OCI-LY7 (cell line): Measurements from ENCODE around the gene DYNLRB1.

Source experiments
- EZH2phosphoT487 ChIP-seq: fragments of 200-600 bp; sonication (generic); IDR thresholded peaks from 2 replicates; pipeline ENCODE4 v1.6.1; 2018; ENCODE audit warnings: low read depth, borderline replicate concordance, mild to moderate bottlenecking, mixed run types, antibody characterized with exemption, low read length, moderate library complexity, mixed read lengths
- TF ChIP-seq, protein P1 (sequence below): fragments of 200-600 bp; sonication (generic); conservative IDR thresholded peaks from 2 replicates; pipeline ENCODE4 v1.5.1; 2014; ENCODE audit warnings: mild to moderate bottlenecking, antibody characterized with exemption, low read length, moderate library complexity, mixed read lengths

DNA sequence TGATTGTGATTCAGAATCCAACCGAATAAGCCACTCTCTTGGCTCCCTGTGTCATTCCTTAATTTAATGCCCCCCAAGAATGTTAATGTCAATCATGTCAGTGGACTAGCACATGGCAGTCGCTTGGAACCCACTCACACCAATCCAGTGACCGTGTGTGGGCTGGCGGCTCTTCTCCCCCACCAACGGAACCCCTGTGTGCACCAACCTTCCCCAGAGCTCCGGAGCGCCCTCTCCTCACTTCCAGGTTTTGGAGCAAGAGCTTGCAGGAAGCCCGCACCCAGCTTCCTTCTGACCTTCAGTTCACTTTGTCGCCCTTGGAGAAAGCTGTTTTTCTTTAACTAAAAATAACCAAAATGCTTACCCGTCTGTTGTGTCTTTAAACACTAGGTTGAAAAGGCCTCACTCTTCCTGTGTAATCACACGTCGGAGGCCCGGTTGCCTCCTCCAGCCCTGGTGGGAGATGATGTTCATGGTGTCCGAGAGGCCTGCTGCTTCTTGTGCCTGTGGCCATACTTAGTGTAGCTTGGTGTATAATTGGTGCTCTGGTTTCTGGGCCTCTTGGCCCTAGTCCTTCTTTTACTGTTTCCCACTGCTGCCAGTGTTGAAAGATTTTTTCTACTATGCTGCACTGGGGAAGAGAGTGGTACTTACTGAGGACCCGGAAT is 24.5 kb downstream of the DYNLRB1 start:
- TF ChIP-seq, protein P1, sequence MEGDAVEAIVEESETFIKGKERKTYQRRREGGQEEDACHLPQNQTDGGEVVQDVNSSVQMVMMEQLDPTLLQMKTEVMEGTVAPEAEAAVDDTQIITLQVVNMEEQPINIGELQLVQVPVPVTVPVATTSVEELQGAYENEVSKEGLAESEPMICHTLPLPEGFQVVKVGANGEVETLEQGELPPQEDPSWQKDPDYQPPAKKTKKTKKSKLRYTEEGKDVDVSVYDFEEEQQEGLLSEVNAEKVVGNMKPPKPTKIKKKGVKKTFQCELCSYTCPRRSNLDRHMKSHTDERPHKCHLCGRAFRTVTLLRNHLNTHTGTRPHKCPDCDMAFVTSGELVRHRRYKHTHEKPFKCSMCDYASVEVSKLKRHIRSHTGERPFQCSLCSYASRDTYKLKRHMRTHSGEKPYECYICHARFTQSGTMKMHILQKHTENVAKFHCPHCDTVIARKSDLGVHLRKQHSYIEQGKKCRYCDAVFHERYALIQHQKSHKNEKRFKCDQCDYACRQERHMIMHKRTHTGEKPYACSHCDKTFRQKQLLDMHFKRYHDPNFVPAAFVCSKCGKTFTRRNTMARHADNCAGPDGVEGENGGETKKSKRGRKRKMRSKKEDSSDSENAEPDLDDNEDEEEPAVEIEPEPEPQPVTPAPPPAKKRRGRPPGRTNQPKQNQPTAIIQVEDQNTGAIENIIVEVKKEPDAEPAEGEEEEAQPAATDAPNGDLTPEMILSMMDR = no peak
- no peak for TF ChIP-seq EZH2phosphoT487
